Gastrocnemius medialis (tissue), 4 donors: ENCODE data around the gene ERC1. TPM values are rescaled to one million over a fixed set of nuclear protein-coding genes. Genes with fewer than 3 reads are reported as not detected.

Experiments used
- ATAC-seq, 2 donors: fragments of 150-250 bp; one replicate each; pipeline ENCODE4 v1.9.1; 2016
- DNase-seq, 2 donors: peaks; one replicate each; pipeline ENCODE4 v3.0.0-alpha.2; 2019
- H3K27ac ChIP-seq, 4 donors: fragments of 200-600 bp; sonication (generic); 1 replicate in 1 of 4; 2 replicates in 3 of 4; pipeline ENCODE4 v1.5.1; 2016 to 2018; ENCODE audit warnings: mild to moderate bottlenecking in 2 of 4, moderate library complexity in 1 of 4
- H3K27me3 ChIP-seq, 3 donors: fragments of 200-600 bp; sonication (generic) in 2 of 3; 1 replicate in 1 of 3; 2 replicates in 2 of 3; pipeline versions ENCODE4 v1.5.1 to v1.6.0; 2016 to 2019; ENCODE audit warnings: mild to moderate bottlenecking in 1 of 3, moderate library complexity in 1 of 3
- H3K36me3 ChIP-seq, 2 donors: fragments of 200-600 bp; sonication (generic) in 1 of 2; one replicate each; pipeline ENCODE4 v1.5.1; 2017 to 2018
- H3K4me1 ChIP-seq, 2 donors: fragments of 200-600 bp; sonication (generic) in 1 of 2; one replicate each; pipeline ENCODE4 v1.5.1; 2016 to 2017; ENCODE audit warnings: mild to moderate bottlenecking in 2 of 2
- H3K4me3 ChIP-seq, 4 donors: fragments of 200-600 bp; sonication (generic) in 3 of 4; 1 replicate in 1 of 4; 2 replicates in 3 of 4; pipeline ENCODE4 v1.5.1; 2016 to 2019; ENCODE audit warnings: mild to moderate bottlenecking in 2 of 4
- H3K9me3 ChIP-seq, 3 donors: fragments of 200-600 bp; sonication (generic) in 2 of 3; 1 replicate in 1 of 3; 2 replicates in 2 of 3; pipeline ENCODE4 v1.5.1; 2016 to 2019
- POLR2A ChIP-seq, 2 donors: fragments of 450-650 bp; IDR thresholded peaks; one replicate each; pipeline ENCODE4 v1.6.1; 2017; ENCODE audit warnings: antibody characterized with exemption in 2 of 2, mild to moderate bottlenecking in 2 of 2, moderate library complexity in 2 of 2
- in situ Hi-C, 4 donors: fragments of 200-750 bp; cut with MboI; loops; one replicate each; pipeline versions ENCODE4 v1.15.0 to v1.8.0; 2017; ENCODE audit warnings: low sequenced_read_pairs in 4 of 4
- intact Hi-C: fragments of 100-400 bp; cut with DNase I; formaldehyde crosslinking; loops from one replicate; pipeline ENCODE4 v1.15.1; 2023; ENCODE audit warnings: low total_unique reads
- total RNA-seq, 4 donors: library from RNA; depleted of rRNA; stranded (reverse); fragments of >200 nt; gene quantifications; one replicate each; pipeline versions ENCODE4 v1.1.0 to v1.2.3, GENCODE V29; 2016
- TF ChIP-seq, protein P1 (sequence below), 5 experiments: fragments of 450-650 bp in 3 of 5; fragments of 200-600 bp in 2 of 5; sonication (generic) in 2 of 5; IDR thresholded peaks in 4 of 5; conservative IDR thresholded peaks in 1 of 5; 1 replicate in 4 of 5; 2 replicates in 1 of 5; pipeline ENCODE4 v1.5.1; 2016 to 2019; ENCODE audit warnings: antibody characterized with exemption in 5 of 5, mild to moderate bottlenecking in 3 of 5, moderate library complexity in 3 of 5

The ERC1 gene
- total RNA-seq, 4 donors from 2014 or later = 20.3 to 39.1 (median 23.5) TPM

DNA sequence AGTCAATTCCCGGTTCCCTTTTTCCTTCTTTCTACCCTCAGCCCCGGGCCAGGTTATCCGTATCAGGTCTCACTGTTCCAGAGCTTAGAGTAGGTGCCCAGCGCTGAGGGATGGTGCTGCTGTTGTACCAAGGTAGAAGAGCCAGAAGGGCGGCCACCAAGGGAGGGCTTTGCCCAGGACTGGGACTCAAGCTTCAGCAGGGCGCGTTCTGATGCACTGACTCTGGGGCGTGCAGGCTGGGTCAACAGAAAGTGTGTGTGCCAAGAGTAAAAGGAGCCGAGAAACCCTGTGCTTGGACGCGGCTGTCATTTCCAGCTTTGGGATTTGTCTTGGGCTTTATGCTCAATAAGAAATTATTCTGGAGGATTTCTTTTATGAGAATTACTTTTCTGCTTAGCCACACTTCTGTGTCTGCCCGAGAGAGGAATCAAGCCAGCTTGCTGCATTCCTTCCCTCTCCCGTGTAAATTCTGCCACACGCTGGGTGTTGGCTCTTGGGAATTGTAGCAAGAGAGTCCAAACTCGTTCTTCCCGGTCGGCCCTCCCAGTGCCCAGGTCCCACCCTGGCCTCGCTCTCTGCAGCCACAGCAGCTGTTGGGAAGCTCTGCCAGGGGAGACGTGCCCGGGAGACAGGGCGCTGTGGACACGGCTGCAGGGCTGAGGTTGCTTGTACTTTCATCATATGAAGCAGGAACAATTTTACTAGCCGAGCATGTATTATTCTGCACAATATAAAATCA is 505.3 kb downstream of the ERC1 start:
- intact Hi-C loops = no loop called here
- Histone ChIP-seq H3K4me1 (peaks cover 18 to 19% of the 10 kb centered on the region in 2 donors), H3K27ac (no peak overlapping the region)

DNA sequence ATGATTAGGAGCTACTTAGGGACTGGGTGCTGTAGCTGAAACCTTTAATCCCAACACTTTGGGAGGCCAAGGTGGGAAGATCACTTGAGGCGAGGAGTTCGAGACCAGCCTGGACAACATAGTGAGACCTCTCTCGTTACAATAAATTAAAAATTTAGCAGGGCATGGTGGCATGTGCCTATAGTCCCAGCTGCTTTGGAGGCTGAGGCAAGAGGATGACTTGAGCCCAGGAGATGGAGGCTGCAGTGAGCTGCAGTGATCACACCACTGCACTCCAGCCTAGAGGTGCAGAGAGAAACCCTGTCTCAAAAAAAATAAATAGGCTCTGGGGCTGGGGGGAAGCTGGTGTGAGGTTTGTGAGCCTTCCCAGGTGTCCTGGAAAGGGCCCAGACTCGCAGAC is 506.1 kb downstream of the ERC1 start:
- H3K27me3 ChIP-seq = no peaks in the 10 kb centered on the region
- DNase-seq (no peak), ATAC-seq (no peak)
- H3K9me3 ChIP-seq = no peaks in the 10 kb centered on the region
- peaks cover 18 to 19% of the 10 kb centered on the region in 2 donors for H3K4me1 ChIP-seq
- no peaks in the 10 kb centered on the region for H3K36me3 ChIP-seq
- in situ Hi-C loops = no loop called here
- intact Hi-C loops = no loop called here
- H3K4me3 ChIP-seq = no peak overlapping the region
- H3K27ac ChIP-seq = no peak overlapping the region
- TF ChIP-seq, protein P1, sequence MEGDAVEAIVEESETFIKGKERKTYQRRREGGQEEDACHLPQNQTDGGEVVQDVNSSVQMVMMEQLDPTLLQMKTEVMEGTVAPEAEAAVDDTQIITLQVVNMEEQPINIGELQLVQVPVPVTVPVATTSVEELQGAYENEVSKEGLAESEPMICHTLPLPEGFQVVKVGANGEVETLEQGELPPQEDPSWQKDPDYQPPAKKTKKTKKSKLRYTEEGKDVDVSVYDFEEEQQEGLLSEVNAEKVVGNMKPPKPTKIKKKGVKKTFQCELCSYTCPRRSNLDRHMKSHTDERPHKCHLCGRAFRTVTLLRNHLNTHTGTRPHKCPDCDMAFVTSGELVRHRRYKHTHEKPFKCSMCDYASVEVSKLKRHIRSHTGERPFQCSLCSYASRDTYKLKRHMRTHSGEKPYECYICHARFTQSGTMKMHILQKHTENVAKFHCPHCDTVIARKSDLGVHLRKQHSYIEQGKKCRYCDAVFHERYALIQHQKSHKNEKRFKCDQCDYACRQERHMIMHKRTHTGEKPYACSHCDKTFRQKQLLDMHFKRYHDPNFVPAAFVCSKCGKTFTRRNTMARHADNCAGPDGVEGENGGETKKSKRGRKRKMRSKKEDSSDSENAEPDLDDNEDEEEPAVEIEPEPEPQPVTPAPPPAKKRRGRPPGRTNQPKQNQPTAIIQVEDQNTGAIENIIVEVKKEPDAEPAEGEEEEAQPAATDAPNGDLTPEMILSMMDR (IDR thresholded peaks at IDR 0.05 in 4 of 5, conservative IDR thresholded peaks at IDR 0.05 in 1 of 5) = no peak
- no peak for TF ChIP-seq POLR2A (IDR thresholded peaks at IDR 0.05)

More for the DNA sequence above, 505.3 kb downstream of the ERC1 start:
- ATAC-seq = peak in 1 of 2 donors; percentile 68
- TF ChIP-seq, protein P1 (IDR thresholded peaks at IDR 0.05 in 4 of 5, conservative IDR thresholded peaks at IDR 0.05 in 1 of 5) = no peak
- TF ChIP-seq POLR2A (IDR thresholded peaks at IDR 0.05) = no peak
- in situ Hi-C loops = no loop called here
- peak in 1 of 2 donors; percentile 47 for DNase-seq
- Histone ChIP-seq H3K4me3 (peak overlapping the region in 3 of 4 donors; percentile 20 to 41 (median 21)), H3K36me3 (peaks cover 0 to 6% of the 10 kb centered on the region in 2 donors), H3K27me3 (no peaks in the 10 kb centered on the region), H3K9me3 (no peaks in the 10 kb centered on the region)

DNA sequence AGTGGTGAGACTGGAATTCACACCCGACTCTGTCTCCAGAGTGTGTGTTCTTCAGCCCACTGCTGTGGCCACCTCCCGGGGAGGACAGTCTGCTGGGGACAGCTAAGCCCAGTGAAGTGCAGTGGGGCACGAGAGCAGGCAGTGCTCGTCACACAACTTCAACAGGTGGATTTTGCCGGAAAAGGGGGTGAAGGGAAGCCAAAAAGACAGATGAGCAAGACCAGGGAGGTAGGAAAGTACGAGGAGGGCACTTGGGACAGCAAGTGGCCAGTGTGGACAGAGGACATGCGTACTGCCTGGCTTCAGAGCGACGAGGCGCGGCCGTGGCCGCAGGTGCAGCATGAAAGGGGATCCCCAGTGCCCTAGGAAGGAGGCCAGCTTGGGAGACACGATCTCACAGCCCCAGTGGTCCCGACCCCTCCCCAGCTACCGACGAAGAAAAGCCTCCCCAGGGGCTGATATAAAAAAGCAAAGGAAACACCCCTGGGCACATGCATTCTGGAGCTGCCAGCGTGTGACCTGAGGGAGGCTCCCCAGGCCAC is 507.2 kb downstream of the ERC1 start:
- no peak for ATAC-seq
- intact Hi-C loops = no loop called here
- H3K4me3 ChIP-seq = no peak overlapping the region
- DNase-seq = no peak
- no peaks in the 10 kb centered on the region for H3K9me3 ChIP-seq
- H3K27me3 ChIP-seq = peaks cover 0 to 4% (median 2%) of the 10 kb centered on the region in 3 donors
- TF ChIP-seq, protein P1 (IDR thresholded peaks at IDR 0.05 in 4 of 5, conservative IDR thresholded peaks at IDR 0.05 in 1 of 5) = no peak
- no peak for TF ChIP-seq POLR2A (IDR thresholded peaks at IDR 0.05)
- peaks cover 18 to 19% of the 10 kb centered on the region in 2 donors for H3K4me1 ChIP-seq
- no peak overlapping the region for H3K27ac ChIP-seq
- in situ Hi-C loops = no loop called here
- H3K36me3 ChIP-seq = no peaks in the 10 kb centered on the region

DNA sequence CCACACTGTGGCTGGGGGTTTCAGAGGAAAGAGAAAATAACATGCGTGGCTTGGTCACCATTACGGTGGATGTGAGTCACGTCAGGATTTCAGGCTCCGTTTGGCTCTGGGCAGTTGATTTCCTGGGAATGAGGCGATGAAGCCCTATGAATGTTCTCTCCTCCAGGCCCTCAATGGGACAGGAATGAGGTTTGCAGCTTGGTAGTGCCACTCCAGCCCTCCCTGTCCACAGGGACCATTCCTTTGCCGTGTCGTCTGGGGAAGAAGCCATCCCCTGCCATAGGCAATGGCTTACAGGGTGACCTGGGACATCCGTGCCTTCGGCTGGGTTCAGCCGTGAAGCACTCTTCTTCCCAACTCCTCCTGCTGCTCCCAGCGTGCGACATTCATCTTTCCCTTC is 508.3 kb downstream of the ERC1 start:
- ATAC-seq (no peak), DNase-seq (no peak)
- no peaks in the 10 kb centered on the region for H3K9me3 ChIP-seq
- TF ChIP-seq, protein P1 (IDR thresholded peaks at IDR 0.05 in 4 of 5, conservative IDR thresholded peaks at IDR 0.05 in 1 of 5) = no peak
- no peak overlapping the region for H3K4me3 ChIP-seq
- H3K27ac ChIP-seq = no peak overlapping the region
- H3K4me1 ChIP-seq = peaks cover 18 to 19% of the 10 kb centered on the region in 2 donors
- intact Hi-C loops = no loop called here
- in situ Hi-C loops = no loop called here
- no peaks in the 10 kb centered on the region for H3K36me3 ChIP-seq
- peaks cover 0 to 4% (median 3%) of the 10 kb centered on the region in 3 donors for H3K27me3 ChIP-seq
